Stimulated activated naive CD4-positive, alpha-beta T cell (primary cell): ENCODE results near the gene MYO6.
A peak's percentile ranks its signal among the peaks of the same experiment; 100 is the strongest.
"Not testable (repeated sequence)": the region's sequence is repeated elsewhere in the genome, so short reads cannot be mapped to it uniquely, and the experiment has no call there.

Source experiments
- DNase-seq, 6 experiments: peaks; one replicate each; lab custom pipeline; 2025; lab: John Stamatoyannopoulos, UW

Gene MYO6

DNA sequence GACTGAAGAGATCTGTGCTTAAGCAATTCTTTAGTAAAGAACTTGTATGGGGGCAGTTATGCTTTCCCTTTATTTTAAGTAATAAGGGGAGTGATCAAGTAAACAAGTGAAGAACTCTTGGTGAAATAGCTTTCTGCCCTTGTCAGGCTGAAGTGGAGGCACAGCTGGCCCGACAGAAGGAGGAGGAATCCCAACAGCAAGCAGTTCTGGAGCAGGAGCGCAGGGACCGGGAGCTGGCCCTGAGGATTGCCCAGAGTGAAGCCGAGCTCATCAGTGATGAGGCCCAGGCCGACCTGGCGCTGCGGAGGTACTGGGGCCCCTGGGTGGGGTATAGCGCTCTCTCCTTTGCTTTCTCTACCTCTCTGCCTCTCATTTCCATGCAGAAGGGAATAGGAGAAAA, 143.3 kb downstream of the MYO6 start:
- DNase-seq: no peak

DNA sequence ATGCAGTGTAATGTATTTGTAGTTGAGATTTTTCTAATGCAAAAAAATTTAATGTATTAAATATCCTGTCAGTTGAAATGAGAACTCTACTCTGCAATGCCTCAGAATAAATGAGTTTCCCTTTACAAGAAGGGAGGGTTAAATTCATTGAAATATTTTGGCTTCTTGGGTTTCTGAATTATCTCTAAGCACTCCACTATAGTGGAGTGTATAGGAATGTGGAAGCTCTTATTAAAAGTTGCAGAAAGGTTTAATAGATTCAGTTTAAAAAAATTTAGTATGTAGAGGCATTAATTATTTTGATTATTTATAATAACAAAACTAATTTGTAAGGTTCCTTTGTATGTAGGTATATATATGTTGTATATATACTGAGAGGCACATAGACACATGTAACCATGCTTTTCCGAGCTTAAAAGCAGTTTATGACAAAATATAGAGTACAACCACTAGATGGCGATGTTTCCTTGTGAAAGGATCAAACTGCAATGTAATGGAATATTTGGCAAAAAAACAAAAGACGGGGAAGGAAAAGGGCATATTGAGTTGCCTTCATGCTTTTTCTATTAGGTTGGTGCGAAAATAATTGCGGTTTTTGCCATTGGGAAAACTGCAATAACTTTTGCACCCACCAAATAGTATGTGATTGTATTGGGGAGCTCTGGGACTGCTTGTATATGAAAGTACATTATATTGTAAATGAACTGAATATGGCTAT, 144.2 kb downstream of the MYO6 start:
- peak in 3 of 6 experiments; percentile 1 to 37 (median 10) for DNase-seq

DNA sequence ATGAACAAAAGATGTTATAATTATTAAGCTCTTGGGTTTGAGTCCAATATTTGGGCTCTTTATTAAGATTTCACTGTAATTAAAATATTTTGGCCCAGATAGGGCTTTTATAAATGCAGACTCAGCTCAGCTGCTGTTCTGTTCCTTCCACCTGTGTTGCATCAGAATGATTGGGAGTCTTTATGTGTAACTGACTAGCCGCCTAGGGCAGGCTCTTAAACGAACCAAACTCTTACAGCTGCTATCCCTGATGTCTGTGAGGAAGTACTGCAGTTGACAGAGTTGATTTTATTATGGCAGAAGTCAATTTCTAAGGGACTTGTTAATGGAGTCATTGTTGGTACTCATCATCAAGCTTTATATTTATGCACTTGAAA, 144.7 kb downstream of the MYO6 start:
- DNase-seq: no peak

DNA sequence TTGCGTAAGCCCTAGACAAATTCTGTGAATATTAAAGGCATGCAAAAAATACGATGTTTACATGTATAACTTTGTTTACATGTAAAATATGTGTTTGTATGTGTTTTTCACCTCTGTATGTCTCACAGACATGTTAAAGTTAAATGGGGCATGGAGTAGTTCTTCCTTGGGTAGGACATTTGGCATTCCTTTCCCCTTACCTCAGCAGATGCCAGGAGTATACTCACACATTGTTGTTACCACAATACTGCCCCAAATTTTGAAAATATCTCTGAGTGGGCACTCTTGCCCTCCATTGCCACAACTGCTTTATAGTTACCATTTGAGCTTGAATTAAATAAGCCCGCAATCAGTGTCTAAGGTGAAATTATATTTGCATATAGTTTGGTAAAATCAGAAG, 147.5 kb downstream of the MYO6 start:
- DNase-seq: no peak

DNA sequence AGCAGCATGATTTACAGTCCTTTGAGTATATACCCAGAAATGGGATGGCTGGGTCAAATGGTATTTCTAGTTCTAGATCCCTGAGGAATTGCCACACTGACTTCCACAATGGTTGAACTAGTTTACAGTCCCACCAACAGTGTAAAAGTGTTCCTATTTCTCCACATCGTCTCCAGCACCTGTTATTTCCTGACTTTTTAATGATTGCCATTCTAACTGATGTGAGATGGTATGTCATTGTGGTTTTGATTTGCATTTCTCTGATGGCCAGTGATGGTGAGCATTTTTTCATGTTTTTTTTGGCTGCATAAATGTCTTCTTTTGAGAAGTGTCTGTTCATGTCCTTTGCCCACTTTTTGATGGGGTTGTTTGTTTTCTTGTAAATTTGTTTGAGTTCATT, 151.2 kb downstream of the MYO6 start:
- not testable (repeated sequence) for DNase-seq

GRCh38 chr6:75905129-75905528, 156.1 kb downstream of the MYO6 start:
- DNase-seq: not testable (repeated sequence)

DNA sequence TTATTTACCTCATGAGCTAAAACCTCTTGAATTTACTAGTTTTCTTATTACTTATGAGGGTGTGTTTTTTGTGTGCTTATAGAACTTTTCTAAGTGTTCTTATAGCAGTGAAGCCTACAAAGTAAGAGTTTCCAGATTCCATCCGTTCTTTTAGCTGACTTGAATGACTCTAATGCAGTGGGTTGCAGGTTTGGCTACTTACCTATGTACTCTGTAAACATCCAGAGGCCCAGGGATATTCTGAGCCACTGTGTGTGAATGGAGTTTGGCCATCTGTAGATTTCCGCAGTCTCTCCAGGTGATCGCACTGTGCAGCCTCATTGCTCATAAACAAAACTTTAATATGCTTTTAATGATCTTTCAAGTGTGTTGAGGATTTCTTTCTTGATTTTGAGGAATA, 157.8 kb downstream of the MYO6 start:
- no peak for DNase-seq

DNA sequence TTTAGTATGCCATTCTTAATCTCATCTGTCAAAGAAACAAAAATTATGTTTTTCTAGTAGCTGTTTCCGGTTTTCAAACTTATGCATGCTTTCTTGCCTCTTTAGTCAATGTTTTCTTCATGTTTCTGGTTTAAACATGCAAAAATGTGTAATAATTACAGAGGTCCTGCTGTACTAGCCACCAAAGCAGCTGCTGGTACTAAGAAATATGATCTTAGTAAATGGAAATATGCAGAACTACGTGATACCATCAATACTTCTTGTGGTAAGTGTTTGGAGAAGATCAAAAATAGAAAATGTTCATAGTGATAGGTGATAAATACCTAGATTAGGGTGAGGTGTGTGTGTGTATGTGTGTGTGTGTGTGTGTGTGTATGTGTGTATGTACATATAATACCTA, 158.4 kb downstream of the MYO6 start:
- DNase-seq: no peak

- no peak for DNase-seq
Observed at GRCh38 chr6:75913040-75913439, 164.0 kb downstream of the MYO6 start.

GRCh38 chr6:75922226-75922625, 173.2 kb downstream of the MYO6 start:
- DNase-seq: no peak

DNA sequence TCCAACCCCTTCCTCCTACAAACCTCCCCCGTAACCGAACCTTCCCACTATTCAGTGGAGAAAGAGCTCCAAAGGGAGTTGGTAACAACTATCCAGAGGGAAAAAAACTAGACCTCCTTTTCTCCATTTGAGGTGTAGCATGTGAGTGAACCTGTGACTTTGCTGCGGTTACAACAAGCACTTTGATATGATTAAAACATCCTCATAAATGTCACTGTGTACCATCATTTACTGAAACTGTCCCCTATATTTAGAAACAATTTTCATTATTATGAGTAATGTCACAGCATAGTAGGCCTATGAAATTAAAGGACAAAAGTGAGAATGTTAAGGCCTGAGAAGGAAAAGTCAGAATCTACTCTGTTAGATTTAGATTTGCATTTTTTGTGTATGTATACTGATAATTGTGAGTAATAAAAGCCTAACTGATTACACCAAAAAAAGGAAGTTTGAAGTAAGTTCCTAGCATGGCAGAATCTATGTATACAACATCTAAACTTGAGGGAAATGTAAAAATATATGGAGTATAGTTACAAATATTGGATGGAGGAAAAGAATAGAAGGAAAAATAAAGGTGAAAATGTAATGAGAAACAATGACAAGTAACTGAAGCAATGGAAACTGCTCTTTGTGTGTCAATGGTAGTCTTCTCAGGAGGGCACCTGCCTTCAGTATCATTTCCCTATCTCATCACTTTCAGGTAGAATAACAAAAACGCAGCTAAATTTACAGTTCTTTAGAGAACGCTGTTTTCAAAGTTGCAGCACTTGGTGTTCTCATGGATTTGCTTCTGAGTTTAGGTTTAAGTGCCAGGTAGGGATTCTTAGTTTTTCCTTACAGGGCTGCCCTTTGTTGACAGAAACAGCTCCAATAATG, 177.5 kb downstream of the MYO6 start:
- no peak for DNase-seq

DNA sequence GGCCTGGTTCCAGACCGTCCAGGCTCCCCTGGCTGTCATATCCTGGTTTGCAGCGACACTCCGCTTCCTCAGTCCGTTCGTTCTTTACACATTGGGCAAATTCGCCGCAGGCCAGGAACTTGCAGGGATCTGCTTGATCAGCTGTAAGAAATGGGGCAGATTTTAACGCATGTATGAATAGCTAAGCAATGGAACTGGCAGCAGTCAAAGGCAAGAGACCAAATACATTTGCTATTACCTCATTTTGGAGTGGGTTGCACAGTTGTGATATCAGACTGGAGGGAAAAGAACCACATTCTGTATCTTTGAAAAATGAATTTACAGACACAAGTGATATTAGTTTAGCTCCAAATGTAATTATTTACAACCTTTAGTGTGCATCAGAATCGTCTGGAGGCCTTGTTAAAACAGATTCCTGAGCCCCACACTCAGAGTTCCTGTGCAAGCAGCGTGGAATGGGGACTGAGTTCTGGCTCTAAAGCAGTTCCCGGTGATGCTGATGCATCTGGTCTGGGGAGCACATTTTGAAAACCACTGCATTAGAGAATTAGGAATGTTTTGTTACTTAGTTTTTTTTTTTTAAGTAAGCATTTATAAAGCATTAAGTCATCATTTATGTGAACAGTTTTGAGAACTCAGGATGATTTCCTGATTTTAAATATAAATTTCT, 182.1 kb downstream of the MYO6 start:
- no peak for DNase-seq

DNA sequence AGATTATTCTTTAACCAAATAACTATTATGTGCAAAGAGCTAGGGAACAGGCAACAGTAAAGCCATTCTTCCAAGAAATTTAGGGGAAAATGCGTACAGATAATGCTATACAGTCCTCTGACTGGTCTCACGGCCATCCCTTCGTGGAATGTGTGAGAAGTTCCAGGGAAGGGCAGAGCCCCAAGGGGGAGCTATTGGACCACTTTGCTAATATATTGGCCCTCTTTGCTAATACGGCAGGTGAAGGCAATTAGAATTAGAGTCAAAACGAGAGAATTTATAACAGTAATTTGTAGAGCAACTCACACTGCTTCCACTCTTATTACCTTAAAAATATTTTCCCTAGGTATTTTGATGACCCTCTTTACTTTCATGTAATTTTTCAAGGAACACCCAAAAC, 183.0 kb downstream of the MYO6 start:
- DNase-seq: no peak

GRCh38 chr6:75933387-75933975, 184.4 kb downstream of the MYO6 start:
- no peak for DNase-seq

GRCh38 chr6:75934643-75935472, 185.8 kb downstream of the MYO6 start:
- peak in 3 of 6 experiments; percentile 3 to 19 (median 17) for DNase-seq

- no peak for DNase-seq
Observed at GRCh38 chr6:75935473-75935793, 186.4 kb downstream of the MYO6 start.

DNA sequence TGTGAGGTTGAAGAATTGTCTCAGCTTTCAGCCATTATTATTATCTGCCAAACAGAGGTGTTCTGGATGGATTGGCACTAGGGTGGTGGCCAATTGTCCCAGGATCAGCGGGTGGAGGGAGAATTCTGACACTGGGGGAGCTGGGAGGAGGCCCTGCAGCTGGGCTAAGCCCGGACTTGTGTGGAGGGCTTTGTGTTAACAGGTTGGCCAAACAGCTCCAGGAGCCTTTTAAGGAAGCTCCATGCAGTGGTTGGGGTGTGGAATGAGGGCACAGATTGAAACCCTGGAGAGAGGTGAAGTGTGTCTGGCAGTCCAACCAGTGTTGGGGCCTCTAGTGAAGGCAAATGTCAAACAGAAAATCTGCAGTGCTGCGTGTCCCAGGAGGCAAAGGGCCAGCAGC, 187.6 kb downstream of the MYO6 start:
- DNase-seq: no peak

- no peak for DNase-seq
Observed at GRCh38 chr6:75937846-75938245, 188.8 kb downstream of the MYO6 start.

DNA sequence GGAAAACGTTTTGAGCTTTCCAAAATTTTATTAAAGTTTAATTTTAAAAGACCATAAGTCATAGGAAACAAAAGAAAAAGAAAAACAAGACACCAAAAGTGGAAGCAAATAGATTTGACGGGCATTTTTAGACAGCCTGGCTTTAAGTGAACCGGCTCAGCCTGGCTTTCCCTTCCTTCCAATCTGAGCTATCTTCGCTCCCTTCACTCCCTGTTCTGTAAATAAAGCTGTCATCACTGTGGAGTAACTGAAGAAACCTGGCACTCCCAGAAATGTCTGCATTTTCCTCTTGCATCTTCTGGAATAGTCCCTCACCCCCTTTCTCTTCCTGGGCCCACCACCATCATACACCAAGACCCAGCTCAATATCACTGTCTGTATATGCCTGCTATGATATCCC, 191.5 kb downstream of the MYO6 start:
- no peak for DNase-seq

DNA sequence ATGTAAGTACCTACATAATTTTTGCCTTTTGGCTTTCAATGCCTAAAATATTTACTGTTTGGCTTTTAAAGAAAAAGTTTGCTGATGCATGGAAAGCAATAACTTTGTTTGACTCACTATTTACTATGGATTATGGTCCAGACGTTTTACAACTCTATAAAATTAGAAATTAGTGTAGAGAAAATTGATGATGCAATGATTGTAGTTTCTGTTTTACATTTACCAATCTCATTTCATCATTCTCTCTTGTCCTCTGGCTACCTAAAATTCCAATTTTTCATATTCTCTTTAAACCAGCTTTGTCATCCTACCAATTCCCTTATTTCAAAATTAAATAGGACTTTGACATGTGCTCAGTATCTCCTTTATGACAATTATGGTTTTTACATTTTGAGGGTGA, 192.5 kb downstream of the MYO6 start:
- DNase-seq: no peak

GRCh38 chr6:75943381-75943780, 194.3 kb downstream of the MYO6 start:
- no peak for DNase-seq
